Stimulated activated CD4-positive, alpha-beta T cell treated with anti-CD3 and anti-CD28 coated beads, Interleukin-2, amount 100 ng/mL, for 48 hours (primary cell): ENCODE measurements around the gene ARID1B.
A peak's percentile ranks its signal among the peaks of the same experiment; 100 is the strongest.

Experiments
- DNase-seq, 2 donors: peaks; one replicate each; pipeline ENCODE4 v3.0.0-alpha.2; 2020

The ARID1B gene

GRCh38 chr6:156999762-157000161 is 222.6 kb downstream of the ARID1B start:
- no peak for DNase-seq

GRCh38 chr6:157001716-157002115 is 224.5 kb downstream of the ARID1B start:
- DNase-seq = no peak

- DNase-seq = no peak
Observed at GRCh38 chr6:157002774-157003173, 225.6 kb downstream of the ARID1B start.

DNA sequence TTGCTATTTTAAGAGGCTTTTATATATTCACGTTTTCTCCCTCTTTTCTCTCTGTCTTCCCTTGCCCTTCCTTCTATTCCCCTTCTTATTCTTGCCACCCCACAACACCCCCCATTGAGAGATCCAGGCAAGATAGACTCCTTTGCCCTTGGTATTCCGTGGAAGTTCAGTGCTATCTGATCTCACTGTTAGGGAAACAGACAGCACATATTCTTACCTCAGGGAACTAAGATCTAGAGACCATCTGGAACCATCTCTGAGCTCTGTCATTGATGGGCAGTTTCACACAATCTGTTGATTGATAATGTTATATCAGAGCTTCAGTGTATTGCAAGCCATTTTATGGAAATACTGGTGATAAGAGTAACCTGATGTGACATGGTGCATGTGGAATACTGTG is 228.8 kb downstream of the ARID1B start:
- no peak for DNase-seq

GRCh38 chr6:157008568-157008967 is 231.4 kb downstream of the ARID1B start:
- no peak for DNase-seq

- DNase-seq = no peak
Observed at GRCh38 chr6:157012355-157012754, 235.2 kb downstream of the ARID1B start.

DNA sequence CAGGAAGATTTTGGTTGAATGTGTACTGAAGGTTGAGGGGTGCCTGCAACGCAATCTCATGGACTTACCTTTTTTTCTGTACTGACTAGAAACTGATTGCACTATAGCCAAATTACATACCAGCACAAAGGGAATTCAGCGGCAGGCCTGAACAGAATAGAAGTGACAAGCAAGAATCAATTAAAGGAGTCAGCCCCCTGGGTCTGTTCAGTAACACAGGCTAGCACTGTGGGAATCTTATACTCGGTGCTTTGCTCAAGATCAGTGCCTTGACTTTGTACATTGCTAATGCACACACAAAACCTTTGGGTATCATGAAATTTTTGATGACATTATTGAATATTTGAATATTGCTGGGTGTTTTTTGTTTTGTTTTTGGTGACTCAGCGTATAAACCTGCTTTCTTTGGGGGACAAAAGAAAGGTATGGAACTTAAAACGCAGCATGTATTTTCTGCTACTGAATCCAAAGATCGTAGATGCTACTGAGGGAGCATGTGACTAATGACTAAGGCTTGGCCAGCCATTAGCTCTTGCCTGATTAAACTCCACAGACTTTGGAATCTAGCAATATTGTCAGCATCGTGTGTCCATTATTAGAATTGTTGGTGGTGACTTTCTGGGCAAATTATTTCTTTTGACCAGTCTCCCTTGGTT is 236.6 kb downstream of the ARID1B start:
- no peak for DNase-seq

GRCh38 chr6:157014871-157015270 is 237.7 kb downstream of the ARID1B start:
- no peak for DNase-seq

DNA sequence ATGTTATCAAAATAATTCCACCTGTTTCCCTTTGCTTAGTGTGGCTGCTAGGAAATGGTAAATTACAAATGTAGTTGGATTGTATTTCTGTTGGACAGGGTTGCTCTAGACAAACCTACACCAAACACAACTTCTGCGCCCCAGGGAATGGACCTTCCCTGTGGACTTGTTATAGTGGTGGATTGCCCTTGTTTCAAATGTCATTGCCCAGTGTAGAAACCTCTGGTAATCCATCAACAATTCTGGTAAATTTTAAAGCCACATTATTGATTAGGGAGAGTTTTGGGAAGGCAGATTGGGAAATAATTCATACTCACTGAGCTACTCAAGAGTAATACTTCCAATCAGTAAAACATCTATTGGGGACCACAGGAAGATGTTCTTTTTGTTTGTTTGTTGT is 239.8 kb downstream of the ARID1B start:
- DNase-seq = no peak

GRCh38 chr6:157017861-157018260 is 240.7 kb downstream of the ARID1B start:
- DNase-seq = no peak

GRCh38 chr6:157019115-157019641 is 242.0 kb downstream of the ARID1B start:
- DNase-seq = no peak

DNA sequence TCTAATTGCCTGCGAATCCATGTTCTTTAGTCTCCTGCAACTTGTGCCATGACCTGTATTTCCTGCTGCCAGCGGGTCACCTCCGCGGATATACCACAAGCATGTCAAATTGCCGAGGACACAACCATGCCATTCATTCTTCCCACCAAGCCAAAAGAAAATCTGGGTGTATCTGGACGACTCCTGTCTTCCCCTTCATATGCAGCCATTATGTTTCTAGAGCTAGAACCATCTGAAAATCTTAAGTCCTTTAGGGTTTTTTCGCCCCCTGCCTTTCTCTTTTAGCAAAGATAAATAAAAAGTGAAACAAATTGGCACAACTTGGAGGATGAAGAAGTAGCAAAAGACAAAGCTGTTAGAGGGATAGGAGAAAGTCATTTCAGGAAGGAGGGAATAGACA is 242.6 kb downstream of the ARID1B start:
- no peak for DNase-seq

DNA sequence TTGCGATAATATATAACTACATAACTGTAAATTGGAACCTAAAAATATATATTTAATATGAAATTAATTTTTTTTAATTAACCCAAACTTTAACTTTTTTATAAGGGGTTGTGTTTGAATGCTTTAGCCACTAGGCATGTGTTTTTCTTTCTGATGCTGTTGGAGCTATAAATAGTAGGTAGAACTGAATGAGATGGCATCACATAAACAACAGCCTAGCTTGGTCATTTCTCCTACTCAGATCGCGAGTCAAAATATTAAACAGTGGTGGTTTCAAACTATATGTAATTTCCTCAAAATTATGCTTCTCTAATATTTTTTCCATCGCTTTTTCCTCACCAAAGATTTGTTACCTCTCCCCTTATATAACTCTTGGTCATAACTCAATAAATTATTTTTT is 243.2 kb downstream of the ARID1B start:
- no peak for DNase-seq

DNA sequence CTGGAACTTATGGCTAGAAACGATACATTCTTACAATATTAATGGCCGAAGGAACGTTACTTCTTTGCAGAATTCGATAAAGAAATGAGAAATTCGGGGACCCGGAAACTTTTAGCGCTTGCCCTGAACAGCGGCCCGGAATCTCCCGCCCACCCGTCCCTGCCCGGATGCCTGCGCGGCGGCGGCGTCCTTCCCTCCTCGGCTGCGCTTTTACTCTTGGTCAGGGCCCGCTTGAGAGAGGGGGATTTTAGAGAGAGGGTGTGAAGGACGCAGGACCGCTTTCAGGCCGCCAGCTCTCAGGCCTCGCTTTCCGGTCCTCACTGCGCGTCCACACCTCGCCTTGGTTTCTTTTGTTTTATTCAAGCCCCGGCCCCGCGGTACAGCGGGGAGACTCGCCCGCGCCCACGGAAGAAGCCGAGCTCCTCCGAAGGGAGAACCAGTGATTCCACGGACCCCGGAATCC is 243.7 kb downstream of the ARID1B start:
- peak; percentile 50 to 59 for DNase-seq

DNA sequence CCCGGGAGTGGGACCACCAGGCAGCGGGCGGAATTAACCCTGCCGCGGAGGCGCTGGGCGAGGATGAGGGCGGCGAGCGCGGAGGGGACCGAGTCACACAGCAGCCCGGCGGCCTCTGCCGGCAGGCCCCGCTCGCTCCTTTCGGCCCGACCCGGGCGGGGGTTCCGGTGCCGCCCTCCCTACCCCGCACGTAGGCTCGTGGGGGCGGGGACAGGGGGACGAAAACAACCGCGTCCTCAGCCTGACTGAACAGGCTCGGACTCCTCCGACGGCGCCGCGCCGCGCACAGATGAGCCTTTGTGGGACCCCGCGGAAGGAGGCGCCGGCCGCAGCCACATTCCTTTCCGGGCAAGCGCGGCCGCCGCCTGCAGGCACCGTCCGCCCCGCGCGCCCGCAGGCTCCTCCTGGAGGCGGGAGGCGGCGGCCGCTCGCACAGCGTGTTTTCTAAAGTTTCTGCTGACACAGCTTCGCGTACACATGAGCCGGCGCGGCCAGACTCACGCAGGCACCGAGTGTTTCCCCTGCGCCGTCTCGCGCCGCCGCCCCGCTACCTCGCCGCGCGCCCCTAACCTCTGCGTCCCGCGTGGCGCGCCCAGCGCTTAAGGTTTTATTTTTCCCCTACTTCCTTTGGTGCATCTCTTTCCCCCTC is 244.3 kb downstream of the ARID1B start:
- DNase-seq = peak; percentile 77 to 82

- peak; percentile 75 to 79 for DNase-seq
Observed at GRCh38 chr6:157021993-157022740, 245.0 kb downstream of the ARID1B start.

GRCh38 chr6:157023958-157024357 is 246.8 kb downstream of the ARID1B start:
- no peak for DNase-seq

- DNase-seq = no peak
Observed at GRCh38 chr6:157024745-157025144, 247.6 kb downstream of the ARID1B start.

- no peak for DNase-seq
Observed at GRCh38 chr6:157025437-157025836, 248.3 kb downstream of the ARID1B start.

- no peak for DNase-seq
Observed at GRCh38 chr6:157029980-157030690, 253.0 kb downstream of the ARID1B start.

GRCh38 chr6:157030755-157031154 is 253.6 kb downstream of the ARID1B start:
- no peak for DNase-seq

DNA sequence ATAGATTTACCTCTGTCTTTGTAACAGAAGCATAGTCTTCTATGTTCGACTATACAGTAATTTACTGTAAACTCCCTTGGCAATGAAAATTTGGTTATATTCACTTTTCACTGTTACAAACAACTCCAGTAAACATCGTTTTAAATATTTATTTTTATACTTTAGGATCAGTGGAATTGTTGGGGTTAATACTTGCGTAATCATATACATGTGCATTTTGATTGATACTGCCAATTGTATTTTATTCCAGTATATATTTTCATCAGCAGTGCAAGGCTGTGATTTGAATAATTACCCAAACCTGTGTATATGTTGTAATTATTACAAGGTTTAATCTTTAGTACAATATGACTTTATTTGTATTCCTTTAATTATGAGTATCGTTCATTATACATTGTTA is 255.7 kb downstream of the ARID1B start:
- DNase-seq = no peak
